OCI-M2 (cell line): ENCODE measurements around the gene CD300LB.

Source experiments
- DNase-seq: peaks from one replicate; lab custom pipeline; 2025; ENCODE audit not compliant: unreplicated experiment; lab: John Stamatoyannopoulos, UW

Gene CD300LB

DNA sequence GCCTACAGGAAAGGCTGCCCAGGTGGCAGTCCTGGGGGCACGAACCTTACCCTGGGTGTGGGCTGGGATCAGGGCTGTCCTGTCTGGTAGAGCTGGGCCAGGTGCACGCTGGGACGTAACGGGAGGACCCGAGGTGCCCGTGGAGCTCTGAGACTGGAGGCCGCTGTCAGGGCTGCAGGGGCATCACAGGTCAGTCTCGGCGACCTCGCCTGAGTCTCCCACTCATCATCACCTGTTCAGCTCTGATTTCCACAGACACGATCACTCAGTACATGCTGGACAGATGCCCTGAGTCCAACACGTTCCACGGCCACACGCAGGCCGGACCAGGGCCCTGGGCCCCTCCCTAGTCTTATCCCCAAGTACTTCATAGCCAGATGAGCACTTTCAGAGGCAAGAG, 19.3 kb upstream of the CD300LB start:
- DNase-seq, result no peak

DNA sequence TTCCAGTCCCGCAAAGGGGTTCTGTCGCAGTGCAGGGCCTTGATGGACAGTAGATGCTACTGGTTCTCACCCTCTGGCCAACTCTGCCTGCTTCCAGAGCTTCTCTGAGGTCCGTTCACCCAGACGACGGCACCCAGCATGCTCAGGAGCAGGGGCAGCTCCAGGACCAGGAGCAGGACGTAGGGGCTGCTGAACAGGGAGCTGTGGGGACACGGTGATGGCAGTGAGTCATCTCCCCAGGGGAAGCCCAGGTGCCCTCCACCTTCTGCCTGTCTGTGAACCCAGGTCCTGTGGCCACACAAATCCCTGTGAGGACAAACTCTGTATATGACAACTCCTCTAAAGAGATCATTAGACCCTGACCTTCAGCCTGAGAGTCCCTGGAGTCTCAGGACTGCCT, 18.1 kb upstream of the CD300LB start:
- no peak for DNase-seq

DNA sequence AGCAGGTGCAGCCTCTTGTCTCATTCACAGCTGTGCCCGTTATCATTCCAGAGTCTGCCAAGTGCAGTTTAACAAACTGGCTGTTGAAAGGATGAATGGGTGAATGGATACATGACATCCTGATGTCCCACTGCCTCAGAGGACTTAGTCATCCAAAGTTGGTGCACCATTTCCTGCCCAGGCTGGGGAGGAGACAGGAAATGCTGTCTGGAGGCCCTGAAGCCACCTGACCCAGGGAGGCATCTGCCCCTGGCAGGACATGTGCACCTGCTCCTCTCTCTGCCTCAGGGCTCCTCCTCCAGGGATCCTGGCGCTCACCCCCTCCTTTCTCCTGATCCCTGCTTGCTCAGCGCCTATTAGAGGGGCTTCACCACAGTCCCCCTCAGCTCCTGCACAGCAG, 16.5 kb upstream of the CD300LB start:
- no peak for DNase-seq

DNA sequence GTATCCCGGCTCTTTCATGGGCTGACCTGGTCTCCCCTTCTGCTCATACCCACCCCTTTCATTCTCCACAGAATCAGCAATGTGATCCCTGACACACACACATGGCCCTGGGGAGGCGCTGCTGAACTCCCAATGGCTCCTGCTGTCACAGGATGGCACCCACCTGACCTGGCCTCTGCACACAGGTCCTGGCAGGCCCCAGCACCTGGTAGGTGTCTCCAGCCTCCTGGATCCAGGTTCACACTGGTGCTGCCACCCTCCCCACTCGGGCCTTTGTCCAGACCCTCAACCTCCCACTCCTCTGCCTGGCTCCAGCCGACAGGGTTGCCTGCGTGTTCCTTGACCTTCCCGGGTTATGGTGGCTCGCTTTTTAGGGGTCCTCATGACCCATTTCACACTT, 16.0 kb upstream of the CD300LB start:
- DNase-seq, result no peak

DNA sequence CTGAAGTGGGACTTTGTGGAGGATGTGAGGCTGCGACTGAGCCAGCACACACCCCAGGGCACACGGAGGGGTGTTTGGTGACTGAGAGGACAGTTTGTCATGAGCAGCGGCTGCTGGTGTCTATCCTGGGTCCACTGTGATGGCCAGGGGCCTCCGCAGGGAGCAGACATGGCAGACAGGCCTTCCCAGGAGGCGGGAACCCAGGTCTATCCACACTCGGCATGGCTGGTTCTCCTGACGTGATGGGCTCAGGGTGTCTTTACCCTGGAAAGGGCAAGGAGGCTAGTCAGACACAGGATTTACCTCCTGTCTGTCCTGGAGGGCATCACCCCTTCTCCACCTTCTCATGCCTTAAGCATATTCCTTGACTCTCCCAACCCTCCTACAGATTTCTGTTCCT, 15.3 kb upstream of the CD300LB start:
- no peak for DNase-seq

DNA sequence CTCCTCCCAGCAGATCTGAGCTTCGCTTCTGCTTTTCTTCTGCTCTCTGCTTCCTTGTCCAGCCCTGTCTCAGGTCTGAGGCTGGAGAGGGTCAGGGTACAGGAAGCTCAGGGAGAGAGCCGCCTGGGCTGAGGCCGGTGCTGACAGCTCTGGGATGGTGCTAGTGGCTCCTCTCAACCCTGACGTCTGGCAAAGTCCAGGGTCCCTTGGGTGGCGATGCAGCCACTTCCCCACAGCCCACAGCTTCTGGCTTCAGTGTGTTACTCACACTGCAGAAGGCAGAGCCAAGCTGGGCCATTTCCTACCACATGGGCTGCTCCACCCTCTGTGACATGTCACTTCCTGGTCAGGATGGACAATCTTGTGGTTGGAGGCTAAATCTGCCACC, 14.6 kb upstream of the CD300LB start, which contains the start of gene CD300C:
Gene CD300C, minus strand, starts transcription at position 273 of the 388 bp plus-strand sequence. CDS start 333 bp downstream, outside the sequence.
- DNase-seq, result no peak

DNA sequence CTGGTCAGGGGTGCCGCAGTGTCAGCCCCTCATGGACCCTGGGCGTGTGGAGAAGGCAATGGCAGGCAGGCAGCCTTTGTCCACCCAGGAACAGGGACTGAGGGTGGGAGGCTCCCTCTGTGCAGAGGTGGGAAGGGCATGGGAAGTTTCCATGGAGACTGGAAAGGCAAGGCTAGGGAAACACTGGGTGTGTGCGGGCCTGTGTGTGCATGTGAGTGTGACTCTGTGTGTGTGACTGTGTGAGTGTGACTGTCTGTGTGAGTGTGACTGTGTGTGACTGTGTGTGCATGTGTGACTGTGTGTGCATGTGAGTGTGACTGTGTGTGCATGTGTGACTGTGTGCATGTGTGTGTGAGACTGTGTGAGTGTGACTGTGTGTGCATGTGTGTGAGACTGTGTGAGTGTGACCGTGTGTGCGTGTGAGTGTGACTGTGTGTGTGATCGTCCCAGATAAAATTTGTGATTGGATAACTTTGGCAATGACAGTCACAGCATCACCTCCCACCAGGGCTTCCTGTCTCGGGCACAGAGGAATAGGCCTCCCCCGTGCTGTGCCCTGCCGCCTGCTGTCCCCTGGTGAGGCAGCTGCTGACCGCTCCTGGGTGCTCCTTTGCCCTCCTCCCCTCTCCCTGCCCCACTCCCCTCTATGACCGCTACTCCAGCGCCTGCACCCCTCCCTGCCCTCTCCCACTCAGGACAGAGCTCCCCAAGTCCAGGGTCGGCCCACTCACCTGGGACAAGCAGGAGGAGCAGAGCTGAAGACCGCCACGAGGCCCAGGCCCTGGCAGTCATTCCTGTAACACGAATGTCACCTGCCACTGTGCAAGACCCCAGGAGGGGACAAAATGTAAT, 13.9 kb upstream of the CD300LB start:
- DNase-seq, result no peak

DNA sequence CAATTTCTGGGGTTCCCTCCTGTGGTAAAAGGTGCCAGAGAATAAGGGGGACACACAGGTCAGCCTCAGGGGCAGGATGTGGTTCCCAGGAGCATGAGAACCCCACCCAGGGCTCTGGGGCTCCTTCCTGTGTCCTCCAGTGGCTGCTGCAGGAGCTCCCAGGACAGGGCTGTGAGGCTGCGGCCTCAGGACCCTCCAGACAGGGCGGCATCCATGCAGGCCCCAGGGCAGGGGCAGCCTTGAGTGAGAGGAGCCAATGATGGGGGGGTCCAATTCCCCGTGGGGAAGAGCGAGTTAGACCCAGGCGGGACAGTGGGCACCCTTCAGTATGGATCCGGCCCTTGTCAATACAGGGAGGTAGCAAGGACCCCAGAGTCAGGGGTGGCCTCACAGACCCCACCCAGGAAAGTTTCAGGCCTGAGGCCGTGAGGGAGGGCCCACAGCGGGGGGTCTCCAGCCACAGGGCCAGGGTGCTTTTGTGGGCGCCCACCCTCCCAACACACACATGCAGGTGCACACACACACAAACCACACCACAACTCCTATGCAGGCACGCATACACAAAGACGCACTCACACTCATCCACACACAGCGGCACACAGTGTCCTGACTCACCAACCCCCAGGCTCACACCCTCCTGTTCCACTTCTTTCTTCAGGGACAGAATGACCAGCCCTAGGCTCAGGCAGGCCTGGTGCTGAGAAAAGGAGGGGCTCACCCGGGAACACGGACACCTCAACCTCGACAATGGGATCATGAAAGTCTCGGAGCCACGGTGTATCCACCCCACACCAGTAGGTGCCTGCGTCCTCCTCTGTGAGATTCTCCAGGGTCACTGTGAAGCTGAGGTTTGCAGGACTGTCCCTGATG, 12.9 kb upstream of the CD300LB start:
- DNase-seq, result no peak

DNA sequence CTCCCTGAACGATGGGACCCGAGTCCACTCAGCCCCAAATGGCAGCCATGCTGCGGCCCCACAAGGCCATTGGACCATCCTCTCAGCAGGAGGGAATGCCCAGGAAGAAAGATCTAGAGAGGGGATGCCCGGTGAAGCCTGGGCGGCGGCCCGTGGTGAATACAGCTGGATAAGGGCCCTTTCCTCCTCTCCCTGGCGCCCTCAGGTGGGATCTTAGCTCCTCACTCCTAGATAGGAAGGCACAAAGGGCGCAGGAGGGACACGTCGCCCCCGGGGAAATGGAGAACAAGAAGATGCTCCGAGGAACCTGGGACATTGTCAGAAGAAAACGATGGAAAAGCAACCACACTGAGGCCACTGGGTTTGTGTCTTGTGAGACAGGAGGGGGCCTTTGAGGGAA, 12.1 kb upstream of the CD300LB start:
- DNase-seq, result no peak

DNA sequence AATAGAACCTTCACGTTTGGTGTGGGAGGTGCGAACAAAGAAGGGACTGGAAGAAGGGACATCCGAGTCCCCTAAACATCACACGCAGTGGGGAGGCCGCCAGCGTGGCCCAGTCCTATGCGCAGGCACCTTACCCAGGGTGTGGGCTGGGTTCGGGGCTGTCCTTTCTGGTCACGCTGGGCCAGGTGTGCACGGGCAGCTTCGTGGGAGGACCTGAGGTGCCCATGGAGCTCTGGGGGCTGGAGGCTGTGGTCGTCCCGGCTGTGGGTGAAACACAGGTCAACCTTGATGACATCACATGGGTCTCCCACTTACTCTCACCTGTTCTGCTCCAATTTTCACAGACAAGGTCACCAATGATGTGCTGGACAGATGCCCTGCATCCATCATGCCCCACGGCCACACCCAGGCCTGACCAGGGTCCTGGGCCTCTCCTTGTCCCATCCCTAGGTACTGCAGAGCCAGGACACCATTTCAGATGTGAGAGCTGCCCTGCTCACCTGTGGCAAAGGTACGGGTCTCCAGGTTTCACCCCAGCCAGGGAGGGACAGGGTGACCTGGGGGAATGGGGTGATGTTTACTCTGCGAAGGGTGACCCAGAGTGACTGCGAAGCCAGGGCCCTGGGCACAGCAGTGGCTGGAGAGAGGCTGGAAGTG, 11.6 kb upstream of the CD300LB start:
- no peak for DNase-seq

DNA sequence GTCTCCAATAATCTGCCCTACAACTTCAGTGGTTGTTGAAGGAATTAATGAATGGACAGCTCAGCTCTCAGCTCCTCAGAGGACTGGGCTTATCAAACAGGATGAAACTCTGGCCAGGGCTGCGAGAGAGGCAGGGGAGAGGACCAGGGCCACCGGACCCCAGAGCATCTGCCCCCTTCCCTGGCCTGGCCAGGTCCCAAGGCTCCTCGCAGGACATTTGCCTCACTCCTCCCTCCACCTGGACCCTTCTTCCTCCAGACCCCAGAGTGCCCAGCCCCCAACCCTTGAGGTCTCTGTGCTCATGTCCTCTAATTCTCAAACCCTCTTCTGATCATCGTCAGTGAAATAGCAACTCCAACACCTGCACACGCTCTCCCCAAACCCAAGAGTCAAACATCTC, 10.9 kb upstream of the CD300LB start:
- no peak for DNase-seq

DNA sequence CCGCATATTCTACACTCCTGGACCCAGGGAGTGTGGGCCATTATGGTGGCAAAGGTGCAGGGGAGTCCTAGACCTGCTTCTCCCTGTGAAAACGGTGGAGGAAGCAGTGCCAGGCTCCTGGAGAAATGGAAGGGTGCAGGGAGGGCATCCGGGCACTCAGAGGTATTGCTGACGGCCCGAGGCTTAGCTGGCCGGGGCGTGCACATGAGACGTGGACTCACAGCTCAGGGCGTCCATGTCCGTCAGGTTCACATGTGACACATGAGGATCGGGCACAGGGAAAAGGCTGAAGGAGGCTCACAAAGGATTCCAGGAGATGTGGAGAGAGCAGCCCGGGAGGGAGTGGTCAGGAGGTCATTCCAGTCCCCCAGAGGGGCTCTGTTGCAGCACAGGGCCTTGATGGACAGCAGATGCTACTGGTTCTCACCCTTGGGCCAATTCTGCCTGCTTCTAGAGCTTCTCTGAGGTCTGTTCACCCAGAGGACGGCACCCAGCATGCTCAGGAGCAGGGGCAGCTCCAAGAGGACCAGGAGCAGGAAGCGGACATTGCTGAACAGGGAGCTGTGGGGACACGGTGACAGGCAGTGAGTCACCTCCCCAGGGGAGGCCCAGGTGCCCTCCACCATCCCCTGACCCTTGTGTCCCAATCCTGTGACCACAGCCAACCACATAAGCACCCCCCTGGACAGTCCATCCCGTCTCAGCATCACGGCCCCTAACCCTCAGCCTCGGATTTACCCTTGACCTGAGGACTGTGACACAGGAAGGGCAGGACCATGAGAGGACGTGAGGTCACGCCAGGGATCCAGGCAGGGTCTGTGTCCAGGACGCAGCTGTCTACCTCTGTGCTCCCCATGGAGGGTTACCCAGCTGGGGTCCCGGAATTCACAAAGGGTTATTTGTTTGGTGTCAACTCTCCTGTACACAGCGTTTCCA, 10.2 kb upstream of the CD300LB start:
- DNase-seq, result no peak

DNA sequence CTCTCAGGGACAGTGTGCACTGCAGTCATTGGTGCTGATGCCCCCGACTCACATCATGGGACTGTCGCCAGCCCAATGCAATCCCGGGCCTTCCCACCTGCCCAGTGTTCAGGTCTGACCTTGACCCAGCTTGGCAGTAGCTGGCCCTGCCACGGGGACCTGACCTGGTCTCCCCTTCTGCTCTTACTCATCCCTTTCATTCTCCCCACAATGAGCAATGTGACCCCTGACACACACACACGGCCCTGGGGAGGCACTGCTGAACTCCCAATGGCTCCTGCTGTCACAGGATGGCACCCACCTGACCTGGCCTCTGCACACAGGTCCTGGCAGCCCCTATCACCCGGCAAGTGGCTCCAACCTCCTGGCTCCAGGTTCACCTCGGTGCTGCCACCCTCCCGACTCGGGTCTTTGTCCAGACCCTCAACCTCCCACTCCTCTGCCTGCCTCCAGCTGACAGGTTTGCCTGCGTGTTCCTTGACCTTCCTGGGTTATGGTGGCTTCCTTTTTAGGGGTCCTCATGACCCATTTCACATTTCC, 8.1 kb upstream of the CD300LB start:
- no peak for DNase-seq

DNA sequence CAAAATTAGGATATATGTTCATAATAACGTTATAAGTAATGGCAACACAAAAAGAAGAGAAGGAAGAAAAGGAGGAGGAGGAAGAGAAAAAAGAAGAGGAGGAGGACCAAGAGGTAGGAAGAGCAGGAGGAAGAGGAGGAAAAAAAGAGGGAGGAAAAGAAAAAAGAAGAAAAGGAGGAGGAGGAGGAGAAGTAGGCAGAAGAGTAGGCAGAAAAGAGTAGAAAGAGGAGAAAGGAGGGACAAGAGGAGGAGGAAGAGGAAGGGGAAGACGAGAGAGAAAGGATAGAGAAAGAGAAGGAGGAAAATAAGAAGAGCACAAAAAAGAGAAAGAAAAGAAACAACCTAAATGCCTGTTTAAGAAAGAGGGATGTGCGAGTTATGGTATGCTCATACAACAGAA, 5.6 kb upstream of the CD300LB start:
- DNase-seq, result no peak

DNA sequence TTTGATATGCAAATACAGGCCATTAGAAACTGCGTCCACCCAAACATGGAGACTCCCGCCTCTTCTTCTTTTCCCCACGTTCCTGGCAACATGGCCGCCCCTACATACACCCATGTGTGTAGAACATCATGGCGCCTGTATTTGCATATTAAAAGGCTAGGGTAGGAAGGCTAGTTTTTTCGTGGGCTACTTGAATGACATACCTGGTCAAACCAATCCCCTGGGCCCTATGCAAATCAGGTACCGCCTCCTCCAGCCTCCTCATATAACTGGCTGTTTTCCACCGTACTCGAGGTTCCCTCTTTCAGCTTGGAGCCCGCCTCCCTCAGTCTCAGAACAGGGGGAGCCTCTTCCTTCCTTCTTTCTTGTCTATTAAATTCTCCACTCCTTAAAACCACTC, 840 bp upstream of the CD300LB start:
- no peak for DNase-seq

DNA sequence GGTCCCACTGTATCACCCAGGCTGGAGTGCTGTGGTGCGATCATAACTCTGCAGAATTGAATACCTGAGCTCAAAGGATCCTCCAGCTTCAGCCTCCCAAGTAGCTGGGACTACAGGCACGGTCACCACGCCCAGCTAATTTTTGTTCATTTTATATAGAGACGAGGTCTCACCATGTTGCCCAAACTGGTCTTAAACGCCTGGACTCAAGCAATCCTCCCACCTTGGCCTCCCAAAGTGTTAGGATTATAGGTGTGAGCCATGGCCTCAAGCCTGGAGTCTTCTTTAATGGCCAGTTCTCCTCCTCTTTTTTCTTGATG, 484 bp downstream of the CD300LB start:
- no peak for DNase-seq

DNA sequence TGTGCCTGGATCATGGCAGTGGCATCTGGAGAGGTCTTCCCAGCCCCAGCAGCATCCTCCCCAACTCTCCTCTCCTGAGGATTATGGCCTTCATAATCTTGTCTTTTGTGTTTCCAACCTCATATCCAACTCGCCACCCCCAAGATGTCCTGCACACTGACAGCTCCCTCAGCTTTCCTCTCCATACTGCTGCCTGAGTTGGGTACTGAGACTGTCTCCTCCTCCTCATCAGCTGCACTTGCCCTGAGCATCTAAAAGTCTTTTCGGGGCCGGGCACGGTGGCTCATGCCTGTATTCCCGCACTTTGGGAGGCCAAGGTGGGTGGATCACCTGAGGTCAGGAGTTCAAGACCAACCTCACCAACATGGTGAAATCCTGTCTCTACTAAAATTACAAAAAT, 2.0 kb downstream of the CD300LB start:
- DNase-seq, result no peak

DNA sequence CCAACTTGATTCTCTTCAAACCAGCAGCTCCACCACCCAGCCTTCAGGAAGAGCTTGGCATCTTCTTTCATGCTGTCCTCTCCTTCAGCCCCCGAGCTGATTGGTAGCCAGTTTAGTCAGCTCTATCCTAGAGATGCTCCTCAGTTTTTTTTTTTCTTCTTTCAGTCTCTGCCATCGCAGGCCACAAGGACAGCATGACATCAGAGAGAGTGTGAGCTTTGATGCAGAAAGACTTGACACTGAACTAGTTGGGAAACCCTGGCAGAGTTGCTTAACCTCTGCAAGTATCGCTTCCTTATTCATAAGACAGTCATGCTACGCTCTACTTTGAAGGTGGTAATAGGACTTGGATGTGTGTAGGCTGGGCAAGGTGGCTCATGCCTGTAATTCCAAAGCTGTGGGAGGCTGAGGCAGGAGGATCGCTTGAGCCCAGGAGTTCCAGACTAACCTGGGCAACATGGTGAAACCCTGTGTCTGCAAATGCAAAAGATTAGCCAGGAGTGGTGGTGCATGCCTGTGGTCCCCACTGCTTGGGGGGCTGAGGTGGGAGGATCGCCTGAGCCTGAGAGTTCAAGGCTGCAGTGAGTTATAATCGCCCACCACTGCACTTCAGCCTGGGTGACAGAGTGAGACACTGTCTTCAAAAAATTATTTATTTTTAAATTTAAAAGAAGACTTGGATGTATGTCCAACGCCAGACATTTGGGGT, 2.6 kb downstream of the CD300LB start:
- DNase-seq, result no peak

DNA sequence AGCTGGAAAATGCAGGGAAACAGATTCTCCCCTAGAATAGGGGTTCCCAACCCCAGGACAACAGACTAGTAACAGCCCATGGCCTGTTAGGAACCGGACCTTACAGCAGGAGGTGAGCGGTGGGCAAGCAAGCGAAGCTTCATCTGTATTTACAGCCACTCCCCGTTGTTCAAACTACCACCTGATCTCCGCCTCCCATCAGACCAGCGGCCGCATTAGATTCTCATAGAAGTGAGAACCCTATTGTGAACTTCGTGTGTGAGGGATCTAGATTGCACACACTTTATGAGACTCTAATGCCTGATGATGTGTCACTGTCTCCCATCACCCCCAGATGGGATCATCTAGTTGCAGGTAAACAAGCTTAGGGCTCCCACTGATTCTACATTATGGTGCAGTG, 3.5 kb downstream of the CD300LB start:
- DNase-seq, result no peak

DNA sequence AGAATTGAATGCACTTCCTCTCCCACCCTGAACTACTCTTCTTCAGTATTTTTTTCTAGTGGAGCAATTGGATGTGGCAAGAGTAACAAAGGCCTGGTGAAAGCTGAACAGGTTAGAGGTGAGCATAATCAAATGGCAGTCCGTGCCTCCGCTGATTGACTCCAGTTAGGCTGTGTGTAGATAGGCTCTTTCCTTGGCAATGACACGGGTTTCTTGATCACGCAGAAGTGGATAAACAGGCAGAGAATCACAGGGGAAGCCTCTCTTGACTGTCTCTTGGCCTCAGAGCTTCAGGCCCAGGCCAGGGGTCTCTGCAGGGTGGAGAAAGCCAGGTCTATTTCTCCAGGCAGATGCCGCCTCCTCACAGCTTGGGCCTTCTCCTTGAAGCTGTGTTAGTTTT, 4.2 kb downstream of the CD300LB start:
- no peak for DNase-seq
